Large intestine (tissue), 3 donors: ENCODE data around the gene CDYL. TPM values are rescaled to one million over a fixed set of nuclear protein-coding genes. Genes with fewer than 3 reads are reported as not detected.

ENCODE experiments used
- DNase-seq, 2 donors: peaks; one replicate each; pipeline versions ENCODE4 v3.0.0 to v3.0.0-alpha.2; 2013
- H3K27ac ChIP-seq: one replicate; pipeline ENCODE4 v1.5.1; 2013; ENCODE audit warnings: low read length
- H3K27me3 ChIP-seq: 2 replicates; pipeline ENCODE4 v1.6.1; 2013; ENCODE audit warnings: low read length; ENCODE audit not compliant: control insufficient read depth, insufficient read depth
- H3K36me3 ChIP-seq: 2 replicates; pipeline ENCODE4 v1.6.1; 2013; ENCODE audit warnings: low read length; ENCODE audit not compliant: control insufficient read depth, insufficient read depth
- H3K4me1 ChIP-seq: one replicate; pipeline ENCODE4 v1.6.1; 2013; ENCODE audit warnings: low read length; ENCODE audit not compliant: control insufficient read depth, insufficient read depth
- H3K4me3 ChIP-seq: one replicate; pipeline ENCODE4 v1.5.1; 2013; ENCODE audit warnings: low read length
- H3K9me3 ChIP-seq: one replicate; pipeline ENCODE4 v1.6.1; 2013; ENCODE audit warnings: mild to moderate bottlenecking, low read depth, low read length, moderate library complexity; ENCODE audit not compliant: control insufficient read depth
- WGBS: methylation state at CpG from one replicate; pipeline ENCODE4 v1.1.5; 2013; ENCODE audit warnings: low lambda C conversion rate; ENCODE audit not compliant: insufficient coverage; 5-methylcytosine and 5-hydroxymethylcytosine counted together
- polyA plus RNA-seq: library from polyadenylated mRNA; unstranded; fragments of 120-200 nt; gene quantifications from one replicate; pipeline ENCODE4 v1.2.1, GENCODE V29; 2013

Gene CDYL
- polyA plus RNA-seq, 1 donor, result 15.4 TPM

DNA sequence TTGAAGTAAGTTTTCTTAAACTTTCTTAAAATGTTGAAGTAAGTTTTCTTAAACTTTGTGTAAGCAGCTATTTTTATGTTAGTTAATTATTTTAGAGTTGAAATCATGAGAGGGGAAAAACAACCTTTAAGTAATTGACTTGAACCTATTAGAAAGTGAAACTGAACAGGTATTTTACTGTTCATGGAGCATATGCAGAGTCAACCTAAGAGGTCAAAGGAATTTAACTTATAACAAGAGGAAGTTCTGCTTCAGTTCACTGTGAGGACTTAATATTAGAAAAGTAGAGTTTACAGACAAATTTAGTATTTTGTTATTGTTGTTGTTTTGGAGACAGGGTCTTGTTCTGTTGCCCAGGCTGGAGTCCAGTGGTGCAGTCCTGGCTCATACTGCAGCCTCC, 38.0 kb downstream of the CDYL start:
- DNase-seq, result peak in 1 of 2 donors; percentile 17
- peaks cover 6% of the 10 kb centered on the region for H3K4me1 ChIP-seq

DNA sequence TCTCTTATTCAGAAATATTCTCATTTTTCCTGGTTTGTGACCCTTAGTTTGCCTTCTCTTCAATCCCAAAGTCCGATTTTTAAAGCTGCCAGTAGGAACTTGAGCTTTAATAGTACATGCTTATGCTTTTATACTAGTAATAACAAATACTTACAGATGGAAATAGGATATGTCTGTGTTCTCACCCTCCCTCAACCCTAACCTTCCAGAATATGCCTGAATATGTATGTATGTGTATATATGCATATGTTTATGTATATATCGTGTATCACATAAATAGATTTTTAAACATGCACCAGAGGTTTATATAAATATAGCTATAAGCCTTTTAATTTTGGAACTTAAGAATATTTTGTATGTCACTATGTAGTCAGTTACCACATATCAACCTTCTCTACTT, 38.8 kb downstream of the CDYL start:
- no peak overlapping the region for H3K27ac ChIP-seq
- no peak for DNase-seq
- no peak overlapping the region for H3K4me3 ChIP-seq
- H3K36me3 ChIP-seq, result no peaks in the 10 kb centered on the region
- no peaks in the 10 kb centered on the region for H3K27me3 ChIP-seq
- WGBS, result 80% methylated on average over 1 of the region's 2 CpGs
- H3K9me3 ChIP-seq, result no peaks in the 10 kb centered on the region
- peaks cover 6% of the 10 kb centered on the region for H3K4me1 ChIP-seq

More for the DNA sequence above, 38.0 kb downstream of the CDYL start:
- Histone ChIP-seq H3K36me3 (no peaks in the 10 kb centered on the region), H3K9me3 (no peaks in the 10 kb centered on the region), H3K27ac (no peak overlapping the region), H3K4me3 (no peak overlapping the region), H3K27me3 (no peaks in the 10 kb centered on the region)

DNA sequence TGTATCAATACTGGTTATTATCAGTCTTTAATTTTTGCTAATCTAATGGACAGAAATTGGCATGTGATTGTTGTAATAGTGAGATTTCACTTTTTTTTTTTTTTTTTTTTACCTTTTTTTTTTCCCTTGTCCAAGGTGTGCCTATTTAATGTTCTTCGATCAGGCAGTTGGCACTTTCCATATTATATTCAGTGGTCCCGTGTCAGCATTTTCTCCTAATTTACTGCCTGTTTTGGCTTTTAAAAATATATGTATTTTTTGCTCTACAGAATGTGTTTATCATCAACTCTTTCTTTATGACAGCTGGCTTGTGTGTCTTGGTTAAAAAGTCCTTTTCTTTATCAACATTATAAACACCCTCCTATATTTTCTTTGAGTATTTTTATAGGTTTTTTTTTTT, 39.4 kb downstream of the CDYL start:
- H3K4me3 ChIP-seq, result no peak overlapping the region

DNA sequence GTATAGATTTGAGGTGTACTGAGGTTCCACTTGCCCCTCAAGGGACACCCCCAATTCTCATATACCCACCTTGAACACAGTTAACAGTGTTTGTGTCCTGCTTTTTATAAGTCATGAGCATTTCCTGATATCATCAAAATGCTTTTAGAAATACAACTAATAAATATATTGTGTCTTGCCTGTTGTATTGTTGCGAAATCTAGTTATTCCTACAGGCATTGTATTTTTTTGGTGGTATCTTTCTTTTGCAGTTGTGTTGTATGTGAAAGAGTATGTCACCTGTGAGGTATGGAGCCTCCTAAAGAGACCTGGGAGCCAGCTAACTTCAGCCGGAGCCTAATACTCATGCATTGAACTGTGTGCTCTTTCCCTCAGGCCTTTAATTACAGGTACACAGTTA, 40.7 kb downstream of the CDYL start:
- Histone ChIP-seq H3K4me3 (no peak overlapping the region), H3K36me3 (no peaks in the 10 kb centered on the region), H3K27me3 (no peaks in the 10 kb centered on the region), H3K27ac (no peak overlapping the region), H3K4me1 (peaks cover 6% of the 10 kb centered on the region), H3K9me3 (no peaks in the 10 kb centered on the region)
- no peak for DNase-seq
- 83% methylated on average over 1 of the region's 2 CpGs for WGBS

More for the DNA sequence above, 39.4 kb downstream of the CDYL start:
- no peak for DNase-seq
- Histone ChIP-seq H3K4me1 (peaks cover 6% of the 10 kb centered on the region), H3K36me3 (no peaks in the 10 kb centered on the region), H3K27me3 (no peaks in the 10 kb centered on the region), H3K9me3 (no peaks in the 10 kb centered on the region), H3K27ac (no peak overlapping the region)
- WGBS, result 86% methylated on average over 2 of the region's 2 CpGs

DNA sequence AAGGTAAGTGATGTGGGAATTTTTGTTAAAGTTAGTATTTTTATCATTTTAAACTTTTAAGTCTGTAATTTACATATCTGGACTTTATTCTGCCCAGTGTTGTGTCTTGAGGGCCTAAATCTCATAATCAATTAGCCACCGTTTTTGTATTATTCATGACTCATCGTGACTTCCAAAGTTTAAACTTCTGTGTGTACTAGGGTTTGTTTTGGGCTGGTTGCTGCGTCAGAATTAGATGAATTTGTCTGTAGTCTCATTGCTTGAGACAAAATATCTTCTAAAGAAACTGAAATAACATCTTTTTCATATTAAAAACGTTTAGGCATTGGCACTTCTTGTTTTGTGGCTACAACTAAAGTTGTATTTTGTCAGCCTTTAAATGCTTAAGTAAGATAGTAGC, 41.3 kb downstream of the CDYL start:
- Histone ChIP-seq H3K36me3 (no peaks in the 10 kb centered on the region), H3K9me3 (no peaks in the 10 kb centered on the region), H3K27me3 (no peaks in the 10 kb centered on the region), H3K27ac (no peak overlapping the region), H3K4me1 (peaks cover 6% of the 10 kb centered on the region), H3K4me3 (no peak overlapping the region)
- no peak for DNase-seq
- 83% methylated on average over 3 of the region's 4 CpGs for WGBS

DNA sequence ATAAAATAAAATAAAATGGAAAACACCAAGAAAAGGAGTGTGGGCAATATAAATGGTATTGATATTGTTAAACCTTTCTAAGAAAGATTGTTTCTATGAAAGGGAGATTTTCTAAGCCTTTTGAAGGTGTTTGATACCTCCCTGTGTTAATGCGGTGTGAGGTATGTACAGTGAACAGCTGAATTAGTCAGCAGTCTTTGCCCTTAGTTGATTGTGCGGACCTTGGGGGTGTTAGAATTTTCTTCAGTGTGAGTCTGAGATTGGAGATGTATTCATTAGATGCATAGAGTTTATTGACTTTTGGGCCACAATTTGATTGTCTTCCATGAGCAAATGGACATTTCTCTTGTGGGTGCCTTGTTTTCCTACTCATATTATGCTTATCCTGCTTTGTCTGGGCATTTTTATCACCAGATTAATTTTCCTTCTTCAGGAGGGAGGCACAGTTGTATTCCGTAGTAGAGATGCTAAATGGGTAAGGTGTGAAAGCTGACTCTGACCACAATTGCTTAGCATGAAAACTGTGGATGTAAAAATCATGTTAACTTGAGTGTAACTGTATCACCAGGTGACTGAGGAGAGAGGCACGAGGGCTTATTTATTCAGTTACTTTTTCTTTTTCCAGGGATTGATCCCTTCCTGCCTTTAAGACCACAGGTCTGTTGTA, 42.2 kb downstream of the CDYL start:
- DNase-seq, result no peak
- H3K27me3 ChIP-seq, result no peaks in the 10 kb centered on the region
- H3K36me3 ChIP-seq, result no peaks in the 10 kb centered on the region
- peaks cover 6% of the 10 kb centered on the region for H3K4me1 ChIP-seq
- no peak overlapping the region for H3K4me3 ChIP-seq
- no peak overlapping the region for H3K27ac ChIP-seq
- 100% methylated on average over 1 of the region's 4 CpGs for WGBS
- no peaks in the 10 kb centered on the region for H3K9me3 ChIP-seq

DNA sequence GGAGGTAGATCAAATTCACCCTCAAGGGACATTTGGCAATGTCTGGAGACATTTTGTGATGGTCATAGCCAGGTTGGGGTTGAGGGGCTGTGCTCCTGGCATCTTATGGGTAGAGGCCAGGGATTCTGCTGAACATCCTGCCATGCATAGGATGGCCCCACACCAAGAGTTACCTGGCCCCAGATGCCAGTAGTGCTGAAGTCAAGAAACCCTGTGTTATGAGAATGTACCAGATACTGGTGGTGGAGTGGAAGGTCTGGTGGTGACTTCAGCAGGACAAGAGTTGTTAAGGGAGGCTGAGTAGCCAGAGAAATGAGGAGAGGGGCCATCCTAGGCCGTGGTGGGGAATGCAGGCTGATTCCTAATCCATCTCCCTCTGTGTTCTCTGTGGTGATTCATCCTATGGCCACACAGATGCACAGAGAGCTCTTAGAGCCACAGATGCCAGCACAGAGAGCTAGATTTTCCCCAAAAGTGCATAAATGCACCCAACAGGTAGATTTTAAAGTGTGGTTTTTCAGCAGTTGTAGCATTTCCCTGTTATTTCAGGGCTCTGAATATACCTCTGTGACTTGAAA, 43.6 kb downstream of the CDYL start:
- no CpG with 5 or more reads among the region's 1 CpG for WGBS

DNA sequence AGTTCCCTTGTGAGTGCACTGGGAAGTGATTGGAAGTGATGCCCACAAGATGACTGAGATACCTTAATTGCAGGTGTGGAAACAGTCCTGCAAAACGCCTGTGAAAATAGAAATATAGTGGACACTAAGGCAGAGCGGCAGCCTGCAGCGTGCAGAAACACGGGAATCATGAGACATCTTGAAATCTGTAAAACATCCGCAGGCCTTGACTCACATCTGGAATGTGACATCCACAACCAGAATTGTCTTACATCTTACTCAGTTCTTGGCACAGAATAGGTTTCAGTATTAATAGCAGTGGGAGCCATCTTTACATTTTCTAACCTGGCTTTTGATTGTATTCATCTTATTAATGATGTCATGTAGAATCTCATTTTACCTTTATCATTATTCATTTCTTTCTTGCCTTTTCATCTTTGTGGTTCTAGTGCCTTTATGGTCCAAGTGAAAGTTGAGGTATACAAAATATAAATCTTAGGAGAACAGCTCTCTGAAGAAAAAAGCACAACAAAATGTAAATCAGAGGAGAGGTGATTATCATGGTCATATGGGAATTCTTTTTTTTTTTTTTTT, 44.6 kb downstream of the CDYL start:
- no peak for DNase-seq
- no CpG with 5 or more reads among the region's 5 CpGs for WGBS
- Histone ChIP-seq H3K27ac (no peak overlapping the region), H3K4me1 (no peaks in the 10 kb centered on the region), H3K9me3 (no peaks in the 10 kb centered on the region), H3K36me3 (no peaks in the 10 kb centered on the region), H3K4me3 (no peak overlapping the region), H3K27me3 (no peaks in the 10 kb centered on the region)

More for the DNA sequence above, 43.6 kb downstream of the CDYL start:
- Histone ChIP-seq H3K4me3 (no peak overlapping the region), H3K9me3 (no peaks in the 10 kb centered on the region), H3K27ac (no peak overlapping the region), H3K27me3 (no peaks in the 10 kb centered on the region), H3K36me3 (no peaks in the 10 kb centered on the region), H3K4me1 (no peaks in the 10 kb centered on the region)
- DNase-seq, result no peak

DNA sequence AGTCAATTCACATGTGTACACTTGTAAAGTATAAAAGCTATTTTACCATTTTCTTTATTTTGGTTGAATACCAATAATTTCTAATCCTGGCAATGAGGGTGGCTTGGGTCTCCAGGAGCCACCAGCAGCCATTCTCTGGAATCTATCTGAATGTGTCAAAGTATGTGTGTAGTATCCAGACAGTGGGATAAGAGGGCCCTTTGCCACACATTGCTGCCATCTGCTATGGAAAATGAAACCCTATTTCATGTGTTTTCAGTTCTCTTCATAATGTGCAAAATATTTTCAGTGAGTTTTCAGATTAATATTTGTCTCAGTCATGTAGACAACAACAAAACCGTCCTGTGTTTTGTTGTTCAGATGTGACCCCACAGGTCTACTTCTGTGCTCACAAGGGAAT, 46.3 kb downstream of the CDYL start:
- no peaks in the 10 kb centered on the region for H3K4me1 ChIP-seq
- DNase-seq, result no peak
- H3K4me3 ChIP-seq, result no peak overlapping the region
- no peak overlapping the region for H3K27ac ChIP-seq
- no CpG with 5 or more reads among the region's 1 CpG for WGBS
- H3K9me3 ChIP-seq, result peaks cover 11% of the 10 kb centered on the region
- no peaks in the 10 kb centered on the region for H3K27me3 ChIP-seq
- H3K36me3 ChIP-seq, result no peaks in the 10 kb centered on the region

DNA sequence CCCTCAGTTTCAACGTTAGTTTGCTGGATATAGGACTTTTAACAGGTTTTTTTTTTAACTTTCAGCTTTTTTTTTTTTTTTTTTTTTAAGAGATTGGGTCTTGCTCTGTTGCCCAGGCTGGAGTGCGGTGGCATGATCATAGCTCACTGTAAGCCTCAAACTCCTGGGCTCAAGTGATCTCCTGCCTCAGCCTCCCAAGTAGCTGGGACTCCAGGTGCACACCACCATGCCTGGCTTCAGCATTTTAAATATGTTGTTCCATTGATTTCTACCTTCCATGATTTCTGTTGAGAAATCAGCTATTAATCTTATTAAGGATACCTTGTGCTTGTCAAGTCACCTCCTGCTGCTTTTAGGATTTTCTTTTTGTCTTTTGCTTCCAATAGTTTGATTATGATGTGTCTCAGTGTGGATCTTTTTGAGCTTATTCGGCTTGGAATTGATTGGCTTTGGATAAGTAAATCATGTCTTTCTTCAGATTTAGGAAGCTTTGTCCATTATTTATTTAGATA, 52.0 kb downstream of the CDYL start:
- H3K36me3 ChIP-seq, result no peaks in the 10 kb centered on the region
- WGBS, result 80% methylated on average over 1 of the region's 3 CpGs
- H3K9me3 ChIP-seq, result peaks cover 29% of the 10 kb centered on the region
- no peak overlapping the region for H3K27ac ChIP-seq
- no peaks in the 10 kb centered on the region for H3K27me3 ChIP-seq
- no peak for DNase-seq
- no peak overlapping the region for H3K4me3 ChIP-seq
- no peaks in the 10 kb centered on the region for H3K4me1 ChIP-seq

DNA sequence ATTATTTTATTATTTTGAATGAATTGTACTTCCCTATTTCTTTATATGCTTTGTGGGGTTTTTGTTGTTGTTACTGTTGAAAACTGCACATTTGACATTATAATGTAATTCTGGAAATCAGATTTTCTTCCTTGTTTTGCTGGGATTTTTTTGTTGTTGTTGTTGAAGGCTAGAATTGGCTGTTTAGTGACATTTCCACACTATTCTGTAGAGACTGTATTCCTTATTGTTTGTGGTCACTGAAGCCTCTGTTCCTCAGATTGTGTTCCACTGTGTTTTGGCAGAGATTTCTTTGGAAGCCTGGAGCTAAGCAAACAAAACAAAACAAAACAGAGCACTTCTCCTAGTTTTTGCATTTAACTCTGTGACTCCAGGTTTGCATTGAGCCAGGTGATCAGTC, 52.9 kb downstream of the CDYL start:
- no peaks in the 10 kb centered on the region for H3K27me3 ChIP-seq
- no peaks in the 10 kb centered on the region for H3K4me1 ChIP-seq
- peaks cover 29% of the 10 kb centered on the region for H3K9me3 ChIP-seq
- DNase-seq, result no peak
- no peak overlapping the region for H3K4me3 ChIP-seq
- no peak overlapping the region for H3K27ac ChIP-seq
- H3K36me3 ChIP-seq, result no peaks in the 10 kb centered on the region
